A549 (cell line): ENCODE data around the gene CPNE1.

ENCODE experiments used
- CTCF ChIP-seq: fragments of >200 bp; sonication (Bioruptor Twin); formaldehyde crosslinking; IDR thresholded peaks from 3 replicates; pipeline ENCODE4 v1.5.1; 2016
- MAX ChIP-seq: IDR thresholded peaks from 2 replicates; pipeline ENCODE4 v1.6.1; 2012
- PBX3 ChIP-seq: IDR thresholded peaks from 2 replicates; pipeline ENCODE4 v1.6.1; 2012
- POLR2A ChIP-seq: IDR thresholded peaks from 2 replicates; pipeline ENCODE4 v1.6.1; 2012; ENCODE audit warnings: mild to moderate bottlenecking, low read length
- POLR2AphosphoS2 ChIP-seq: conservative IDR thresholded peaks from 2 replicates; pipeline ENCODE4 v1.6.1; 2012; ENCODE audit warnings: low read length, improper control_type of control experiment, inconsistent platforms
- RFX5 ChIP-seq: fragments of 450-650 bp; IDR thresholded peaks from 2 replicates; pipeline ENCODE4 v1.7.1; 2014; ENCODE audit warnings: antibody characterized with exemption, mild to moderate bottlenecking, moderate library complexity

DNA sequence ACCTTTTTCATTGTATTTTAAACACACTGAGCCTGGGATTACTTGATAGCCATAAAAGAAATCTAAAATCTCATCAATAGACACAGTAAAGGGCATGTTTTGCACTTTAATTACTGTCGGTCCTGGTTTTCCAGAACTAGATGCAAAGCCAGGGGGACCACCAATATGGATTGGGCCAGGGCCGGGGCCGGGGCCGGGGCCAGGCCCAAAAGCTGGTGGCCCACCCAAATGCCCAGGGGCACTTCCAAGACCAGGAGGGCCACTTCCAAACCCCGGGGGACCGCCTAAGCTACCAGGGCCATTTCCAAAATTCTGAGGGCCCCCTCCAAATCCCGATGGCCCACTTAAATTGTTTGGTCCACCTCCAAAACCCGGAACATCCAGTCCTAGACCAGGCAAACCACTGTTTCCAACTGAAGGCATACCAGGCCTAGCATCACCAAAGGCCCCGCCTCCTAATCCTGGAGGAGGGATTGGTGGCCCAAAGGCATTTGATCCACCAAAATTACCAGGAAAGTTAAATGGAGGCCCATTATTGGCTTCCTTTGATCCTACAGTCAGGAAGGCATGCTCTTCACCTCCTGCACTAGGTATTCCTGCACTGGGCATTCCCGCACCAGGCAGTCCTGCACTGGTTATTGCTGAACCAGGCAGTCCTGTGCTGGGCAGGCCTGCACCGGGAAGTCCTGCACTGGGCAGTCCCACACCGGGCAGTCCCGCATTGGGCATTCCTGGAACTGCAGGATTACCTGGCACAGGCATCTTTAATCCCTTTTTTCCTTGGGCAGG is 11.9 kb downstream of the CPNE1 start:
- TF ChIP-seq CTCF = no peak
- TF ChIP-seq RFX5 = no peak
- no peak for TF ChIP-seq POLR2A
- TF ChIP-seq MAX = no peak
- TF ChIP-seq POLR2AphosphoS2 = no peak; the same call in 1 of the 2 replicates
- no peak for TF ChIP-seq PBX3
